Activated T-helper 2 cell treated with anti-CD3 and anti-CD28 coated beads, Interferon-gamma antibody, Interleukin-2, Interleukin-4, amounts not matched to agents 10 μg/mL and 5 μg/mL and 100 μg/mL, durations not matched to agents 14 hours and 24 hours and 36 hours (primary cell): ENCODE data around the gene RAD17. TPM values are rescaled to one million over a fixed set of nuclear protein-coding genes. Genes with fewer than 3 reads are reported as not detected.
A peak's percentile ranks its signal among the peaks of the same experiment; 100 is the strongest.
"Not testable (repeated sequence)": the region's sequence is repeated elsewhere in the genome, so short reads cannot be mapped to it uniquely, and the experiment has no call there.

ENCODE experiments used
- DNase-seq: peaks from one replicate; pipeline ENCODE4 v3.0.0; 2021; ENCODE audit warnings: low spot score
- H3K27ac Mint-ChIP-seq: one replicate; pipeline ENCODE4 v1.8.0; 2021; ENCODE audit warnings: mixed read lengths
- H3K27me3 Mint-ChIP-seq: one replicate; pipeline ENCODE4 v1.8.0; 2021; ENCODE audit warnings: low read depth, mixed read lengths
- H3K36me3 Mint-ChIP-seq: one replicate; pipeline ENCODE4 v1.8.0; 2021; ENCODE audit warnings: low read depth, mixed read lengths
- H3K4me1 Mint-ChIP-seq: one replicate; pipeline ENCODE4 v1.8.0; 2021; ENCODE audit warnings: low read depth, mixed read lengths
- H3K4me3 Mint-ChIP-seq: one replicate; pipeline ENCODE4 v1.8.0; 2021; ENCODE audit warnings: low read depth, mild to moderate bottlenecking, moderate library complexity, mixed read lengths
- H3K9me3 Mint-ChIP-seq: one replicate; pipeline ENCODE4 v1.8.0; 2021; ENCODE audit warnings: mixed read lengths
- intact Hi-C: fragments of 100-400 bp; cut with micrococcal nuclease; formaldehyde crosslinking; loops from one replicate; pipeline ENCODE4 v1.15.1; 2023
- total RNA-seq: library from RNA; stranded (reverse); gene quantifications from 2 replicates; pipeline ENCODE4 v1.2.3, GENCODE V29; 2022

The RAD17 gene
- total RNA-seq, 1 donor from 2014 or later: 28.0 TPM

DNA sequence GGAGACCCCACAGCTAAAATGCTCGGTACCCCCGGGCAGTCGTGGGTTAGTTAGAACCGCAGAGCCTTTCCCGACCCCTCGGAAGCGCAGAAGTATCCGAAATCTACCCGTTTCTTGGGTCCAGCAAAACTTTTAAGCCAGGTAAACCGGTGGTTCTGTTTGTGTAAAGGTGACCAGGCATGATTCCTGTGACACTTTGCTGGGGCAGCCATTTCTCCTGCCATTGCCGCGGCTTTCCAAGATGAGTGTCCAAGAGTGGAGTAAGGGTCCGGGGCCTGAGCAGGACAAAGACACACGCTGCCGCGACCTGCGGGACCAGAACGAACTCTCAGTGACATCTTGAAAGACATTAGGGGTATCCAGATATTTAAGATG is 46.0 kb downstream of the RAD17 start:
- intact Hi-C loops: no loop called here
- peak overlapping the region; percentile 41 for H3K4me3 Mint-ChIP-seq
- peaks cover 2% of the 10 kb centered on the region for H3K4me1 Mint-ChIP-seq
- peaks cover 17% of the 10 kb centered on the region for H3K36me3 Mint-ChIP-seq
- H3K27ac Mint-ChIP-seq: no peak overlapping the region
- H3K9me3 Mint-ChIP-seq: no peaks in the 10 kb centered on the region
- no peak for DNase-seq
- H3K27me3 Mint-ChIP-seq: no peaks in the 10 kb centered on the region

DNA sequence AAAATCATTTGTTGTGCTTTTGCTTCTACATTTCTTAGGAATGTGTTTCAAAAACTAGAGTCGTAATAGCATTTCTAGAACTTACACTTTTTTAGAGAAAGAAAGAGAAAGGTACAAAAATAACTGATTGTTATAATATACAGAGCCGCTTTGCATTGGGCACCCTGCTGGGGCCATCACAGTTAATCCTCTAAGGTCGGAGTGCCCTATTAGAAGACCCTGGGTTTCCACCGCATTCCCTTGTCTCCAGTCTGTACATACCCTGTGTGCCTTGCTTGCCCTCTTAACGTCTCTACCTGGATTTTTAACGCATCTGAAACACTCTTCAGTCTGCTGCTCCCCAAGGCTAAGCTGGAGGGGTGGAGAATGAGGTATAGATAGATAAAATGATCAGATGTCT is 46.6 kb downstream of the RAD17 start:
- peaks cover 17% of the 10 kb centered on the region for H3K36me3 Mint-ChIP-seq
- DNase-seq: no peak
- no peaks in the 10 kb centered on the region for H3K9me3 Mint-ChIP-seq
- no peaks in the 10 kb centered on the region for H3K27me3 Mint-ChIP-seq
- intact Hi-C loops: no loop called here
- peaks cover 2% of the 10 kb centered on the region for H3K4me1 Mint-ChIP-seq
- peak overlapping the region; percentile 41 for H3K4me3 Mint-ChIP-seq
- no peak overlapping the region for H3K27ac Mint-ChIP-seq

DNA sequence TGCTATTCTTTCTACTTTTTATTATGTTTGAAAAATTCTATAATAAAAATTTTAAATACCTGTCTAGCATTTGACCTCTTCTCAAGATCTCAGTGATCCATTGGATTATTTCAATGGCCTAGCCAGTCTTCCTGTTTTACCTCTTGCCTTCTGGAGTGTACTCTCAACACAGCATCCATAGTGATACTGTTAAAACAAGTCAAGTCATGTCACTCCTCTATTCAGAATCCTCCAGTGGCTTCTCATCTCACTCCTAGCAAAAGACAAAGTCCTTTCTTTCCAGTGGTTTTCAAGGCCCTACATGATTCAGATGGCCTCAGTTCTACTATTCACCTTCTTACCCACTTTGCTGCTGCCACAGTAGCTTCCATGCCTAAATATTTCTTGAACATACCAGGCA is 47.1 kb downstream of the RAD17 start:
- Mint-ChIP-seq H3K36me3 (peaks cover 12% of the 10 kb centered on the region), H3K27ac (no peak overlapping the region), H3K27me3 (no peaks in the 10 kb centered on the region), H3K9me3 (no peaks in the 10 kb centered on the region), H3K4me1 (peaks cover 2% of the 10 kb centered on the region), H3K4me3 (no peak overlapping the region)
- DNase-seq: no peak
- intact Hi-C loops: no loop called here

DNA sequence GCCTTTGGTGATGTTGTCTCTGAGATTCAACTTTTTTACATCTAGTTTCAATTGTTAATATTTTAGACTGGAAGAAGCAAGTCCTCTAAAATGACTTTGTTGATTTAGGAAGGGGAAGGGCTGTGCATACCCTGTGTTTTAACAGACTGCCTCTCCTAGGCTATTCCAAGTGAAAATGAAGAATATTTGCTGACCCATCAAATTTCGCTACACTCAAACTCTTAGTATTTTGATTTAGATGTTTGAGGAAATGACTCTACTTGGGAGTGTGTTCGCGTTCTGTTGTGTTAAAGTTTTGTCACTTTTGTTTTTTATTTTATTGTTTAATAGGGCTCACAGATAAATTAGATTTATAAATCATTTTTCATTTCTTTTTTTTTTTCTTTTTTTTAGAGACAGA is 48.9 kb downstream of the RAD17 start:
- Mint-ChIP-seq H3K4me3 (no peak overlapping the region), H3K27ac (no peak overlapping the region), H3K4me1 (peaks cover 2% of the 10 kb centered on the region), H3K36me3 (peaks cover 11% of the 10 kb centered on the region), H3K9me3 (no peaks in the 10 kb centered on the region), H3K27me3 (no peaks in the 10 kb centered on the region)
- intact Hi-C loops: no loop called here
- no peak for DNase-seq

DNA sequence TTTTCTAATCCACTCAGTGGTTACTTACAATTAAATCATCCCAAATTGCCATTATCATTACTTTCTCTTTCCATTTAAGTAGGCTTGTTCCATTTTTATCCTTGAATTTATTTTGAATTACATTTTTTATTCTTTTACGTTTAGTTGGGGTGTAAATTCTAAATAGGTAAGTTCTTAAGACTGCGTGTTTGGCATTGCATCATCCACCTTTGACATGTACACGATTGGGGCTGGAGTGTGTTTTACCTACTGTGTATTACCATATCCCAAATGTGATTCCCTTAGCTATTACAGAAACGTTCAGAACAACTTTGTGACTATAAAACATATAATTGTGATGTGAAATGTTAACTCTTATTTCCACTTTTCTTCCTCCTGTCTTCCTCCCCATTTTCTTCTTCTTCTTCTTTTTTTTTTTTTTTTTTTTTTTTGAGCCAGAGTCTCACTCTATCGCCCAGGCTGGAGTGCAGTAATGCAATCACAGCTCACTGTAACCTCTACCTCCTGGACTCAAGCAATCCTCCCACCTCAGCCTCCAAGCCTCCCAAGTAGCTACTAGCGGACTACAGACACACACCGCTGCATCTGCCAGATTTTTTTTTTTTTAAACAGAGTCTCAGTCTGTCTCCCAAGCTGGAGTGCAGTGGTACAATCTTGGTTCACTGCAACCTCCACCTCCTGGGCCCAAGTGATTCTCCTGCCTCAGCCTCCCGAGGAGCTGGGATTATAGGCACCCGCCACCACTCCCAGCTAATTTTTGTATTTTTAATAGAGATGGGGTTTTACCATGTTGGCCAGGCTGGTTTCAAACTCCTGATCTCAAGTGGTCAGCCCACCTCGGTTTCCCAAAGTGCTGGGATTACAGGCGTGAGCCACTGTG is 62.0 kb downstream of the RAD17 start:
- Mint-ChIP-seq H3K36me3 (no peaks in the 10 kb centered on the region), H3K27me3 (no peaks in the 10 kb centered on the region), H3K4me1 (no peaks in the 10 kb centered on the region), H3K4me3 (no peak overlapping the region), H3K9me3 (no peaks in the 10 kb centered on the region), H3K27ac (no peak overlapping the region)
- no peak for DNase-seq
- intact Hi-C loops: no loop called here

DNA sequence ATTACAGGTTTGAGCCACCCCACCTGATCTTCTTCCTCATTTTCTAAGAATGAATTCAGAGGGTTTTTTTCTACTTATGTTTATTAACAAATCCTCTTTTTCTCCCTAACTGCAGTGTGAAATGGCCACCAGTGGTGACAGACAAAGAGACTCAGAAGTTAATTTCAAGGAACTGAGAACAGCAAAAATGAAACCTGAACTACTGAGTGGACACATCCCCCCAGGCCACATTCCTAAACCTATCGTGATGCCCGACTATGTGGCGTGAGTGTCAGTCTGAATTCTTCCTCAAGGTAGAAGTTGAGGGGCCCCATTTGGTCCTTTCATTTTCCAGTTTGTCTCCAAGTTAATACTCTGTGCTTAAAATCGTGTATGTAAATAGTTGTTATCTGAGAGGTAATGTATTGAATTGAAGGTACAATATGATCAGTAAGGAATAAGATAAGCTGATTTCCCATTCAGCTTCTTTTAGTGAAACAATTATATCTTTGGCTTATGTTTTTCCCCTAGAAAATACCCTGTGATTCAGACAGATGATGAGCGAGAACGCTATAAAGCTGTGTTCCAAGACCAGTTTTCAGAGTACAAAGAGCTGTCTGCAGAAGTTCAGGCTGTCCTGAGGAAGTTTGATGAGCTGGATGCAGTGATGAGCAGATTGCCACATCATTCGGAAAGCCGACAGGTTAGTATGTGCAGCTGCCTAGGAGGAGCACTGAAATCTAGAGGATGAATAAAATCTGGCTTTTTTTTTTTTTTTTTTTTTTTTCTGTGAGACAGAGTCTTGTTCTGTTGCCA is 63.0 kb downstream of the RAD17 start:
- H3K27ac Mint-ChIP-seq: no peak overlapping the region
- intact Hi-C loops: no loop called here
- no peak overlapping the region for H3K4me3 Mint-ChIP-seq
- no peak for DNase-seq
- H3K27me3 Mint-ChIP-seq: no peaks in the 10 kb centered on the region
- H3K9me3 Mint-ChIP-seq: no peaks in the 10 kb centered on the region
- no peaks in the 10 kb centered on the region for H3K4me1 Mint-ChIP-seq
- no peaks in the 10 kb centered on the region for H3K36me3 Mint-ChIP-seq

DNA sequence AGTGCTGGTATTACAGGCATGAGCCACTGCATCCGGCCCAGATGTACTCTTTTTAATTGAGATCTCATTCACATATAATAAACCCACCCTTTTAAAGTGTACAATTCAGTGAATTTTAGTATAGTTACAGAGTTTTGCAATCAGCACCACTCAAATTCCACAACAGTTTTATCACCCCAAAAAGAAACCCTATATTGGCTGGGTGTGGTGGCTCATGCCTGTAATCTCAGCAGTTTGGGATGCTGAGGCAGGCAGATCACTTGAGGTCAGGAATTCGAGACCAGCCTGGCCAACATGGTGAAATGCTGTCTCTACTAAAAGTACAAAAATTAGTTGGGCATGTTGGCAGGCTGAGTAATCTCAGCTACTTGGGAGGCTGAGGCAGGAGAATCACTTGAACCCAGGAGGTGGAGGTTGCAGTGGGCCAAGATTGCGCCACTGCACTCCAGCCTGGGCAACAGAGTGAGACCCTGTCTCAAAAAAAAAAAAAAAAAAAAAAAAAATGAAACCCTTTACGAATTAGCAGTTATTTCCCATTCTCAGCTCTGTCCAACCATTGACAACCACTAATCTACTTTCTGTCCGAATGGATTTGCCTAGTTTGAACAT is 65.8 kb downstream of the RAD17 start:
- intact Hi-C loops, H3K36me3 Mint-ChIP-seq, H3K27ac Mint-ChIP-seq, H3K27me3 Mint-ChIP-seq, H3K4me3 Mint-ChIP-seq, H3K4me1 Mint-ChIP-seq, DNase-seq, H3K9me3 Mint-ChIP-seq: not testable (repeated sequence)

DNA sequence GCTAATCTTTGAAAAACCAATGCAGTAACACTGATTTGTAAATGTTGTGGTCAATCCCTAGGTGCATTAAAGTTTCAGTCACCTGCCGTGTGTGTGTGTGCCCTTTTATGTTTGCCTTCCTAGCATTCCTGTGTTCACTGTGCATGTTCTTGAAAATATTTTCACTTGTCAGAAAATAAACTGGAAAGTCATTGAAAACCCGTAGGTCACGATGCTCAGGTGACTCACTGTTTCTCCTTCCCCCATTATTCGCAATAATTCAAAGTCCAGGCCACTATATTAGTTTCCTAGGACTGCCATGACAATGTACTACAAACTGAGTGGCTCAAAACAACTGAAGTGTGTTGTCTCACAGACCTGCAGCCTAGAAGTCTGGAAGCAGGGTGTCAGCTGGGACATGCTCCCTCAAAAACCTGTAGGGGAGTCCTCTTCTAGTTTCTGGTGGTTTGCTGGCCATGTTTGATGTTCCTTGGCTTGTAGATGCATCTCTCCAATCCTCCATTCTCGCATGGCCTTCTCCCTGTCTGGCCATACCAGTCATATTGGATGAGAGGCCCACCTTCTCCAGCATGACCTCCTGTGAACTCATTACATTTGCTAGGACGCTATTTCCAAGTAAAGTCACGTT is 74.6 kb downstream of the RAD17 start:
- no peak for DNase-seq
- Mint-ChIP-seq H3K27ac (no peak overlapping the region), H3K27me3 (no peaks in the 10 kb centered on the region), H3K36me3 (no peaks in the 10 kb centered on the region), H3K4me1 (no peaks in the 10 kb centered on the region), H3K9me3 (no peaks in the 10 kb centered on the region), H3K4me3 (no peak overlapping the region)
- intact Hi-C loops: no loop called here

DNA sequence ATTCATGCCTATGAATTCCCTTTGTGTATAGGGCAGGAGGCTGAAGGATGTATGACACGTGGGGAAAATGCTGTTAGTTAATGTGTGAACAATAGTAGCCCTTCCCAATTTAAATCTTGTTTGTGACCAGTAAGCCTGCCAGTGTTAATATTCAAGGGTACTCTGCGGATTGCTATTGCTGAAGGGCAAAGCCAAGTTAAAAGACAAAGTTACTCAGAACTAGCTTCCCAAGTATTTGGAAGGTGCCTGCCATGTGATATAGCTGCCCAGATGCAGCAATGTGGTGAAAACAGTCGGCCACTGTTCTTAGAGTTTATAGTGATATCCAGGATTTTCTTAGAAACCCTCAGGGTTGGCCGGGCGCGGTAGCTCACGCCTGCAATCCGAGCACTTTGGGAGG is 79.9 kb downstream of the RAD17 start:
- Mint-ChIP-seq H3K27ac (no peak overlapping the region), H3K9me3 (no peaks in the 10 kb centered on the region), H3K4me1 (no peaks in the 10 kb centered on the region), H3K4me3 (no peak overlapping the region), H3K36me3 (no peaks in the 10 kb centered on the region), H3K27me3 (no peaks in the 10 kb centered on the region)
- intact Hi-C loops: no loop called here
- DNase-seq: no peak

DNA sequence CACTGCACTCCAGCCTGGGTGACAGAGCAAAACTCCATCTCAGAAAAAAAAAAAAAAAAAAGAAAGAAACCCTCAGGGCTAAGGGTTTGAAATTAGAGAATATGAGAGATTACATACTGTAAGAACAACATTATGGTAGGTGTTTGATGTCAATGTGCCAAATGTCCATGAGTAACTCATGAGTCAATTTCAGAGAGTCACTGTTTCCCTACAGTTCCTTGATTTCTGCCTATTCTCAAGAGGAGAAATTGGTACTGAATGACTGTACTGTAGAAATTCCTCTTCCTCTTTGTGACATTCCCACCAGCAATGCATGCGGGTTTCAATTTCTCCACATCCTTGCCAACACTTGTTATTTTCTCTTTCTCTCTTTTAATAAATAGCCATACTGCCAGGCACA is 80.5 kb downstream of the RAD17 start:
- DNase-seq: no peak
- intact Hi-C loops: no loop called here
- Mint-ChIP-seq H3K27me3 (no peaks in the 10 kb centered on the region), H3K4me1 (no peaks in the 10 kb centered on the region), H3K9me3 (no peaks in the 10 kb centered on the region), H3K27ac (no peak overlapping the region), H3K36me3 (no peaks in the 10 kb centered on the region), H3K4me3 (no peak overlapping the region)

DNA sequence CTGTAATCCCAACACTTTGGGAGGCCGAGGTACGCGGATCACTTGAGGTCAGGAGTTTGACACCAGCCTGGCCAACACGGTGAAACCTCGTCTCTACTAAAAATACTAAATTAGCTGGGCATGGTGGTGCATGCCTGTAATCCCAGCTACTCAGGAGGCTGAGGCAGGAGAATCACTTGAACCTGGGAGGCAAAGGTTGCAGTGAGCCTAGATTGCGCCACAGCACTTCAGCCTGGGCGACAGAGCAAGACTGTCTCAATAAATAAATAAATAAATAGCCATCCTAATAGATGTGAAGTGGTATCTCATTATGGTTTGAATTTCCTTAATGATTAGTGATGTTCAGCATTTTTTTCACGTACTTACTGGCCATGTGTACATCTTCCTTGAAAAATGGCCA is 80.9 kb downstream of the RAD17 start:
- H3K4me3 Mint-ChIP-seq, intact Hi-C loops, H3K36me3 Mint-ChIP-seq, DNase-seq, H3K27ac Mint-ChIP-seq, H3K4me1 Mint-ChIP-seq, H3K27me3 Mint-ChIP-seq, H3K9me3 Mint-ChIP-seq: not testable (repeated sequence)

DNA sequence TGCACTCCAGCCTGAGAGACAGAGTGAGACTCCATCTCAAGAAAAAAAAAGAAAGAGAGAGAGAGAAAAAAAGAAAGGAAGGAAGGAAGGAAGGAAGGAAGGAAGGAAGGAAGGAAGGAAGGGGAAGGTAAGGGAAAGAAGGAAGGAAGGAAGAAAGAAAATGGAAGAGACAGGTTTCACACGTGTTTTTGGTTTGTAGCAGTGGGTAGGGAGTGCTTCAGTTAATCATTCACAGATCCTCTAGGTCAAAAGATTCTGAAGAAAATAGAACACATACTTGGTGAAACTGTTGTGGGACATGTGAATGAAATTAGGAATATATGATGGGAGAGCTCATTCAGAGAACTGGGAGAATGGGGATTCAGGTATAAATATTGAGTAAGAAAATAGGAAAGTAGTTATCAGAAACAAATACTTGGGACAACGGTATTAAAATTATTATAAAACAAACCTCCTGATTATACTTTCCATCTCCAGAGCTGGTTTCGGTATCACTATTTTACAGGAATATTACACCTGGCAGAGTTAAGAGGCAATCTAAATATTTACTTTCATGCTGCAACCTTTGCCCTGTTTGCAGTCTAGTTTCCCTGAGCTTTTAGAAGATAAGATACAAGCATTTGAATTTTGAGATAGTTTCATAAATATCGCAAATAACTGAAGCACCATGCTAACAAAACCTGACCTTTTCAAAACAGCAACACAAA is 82.5 kb downstream of the RAD17 start:
- Mint-ChIP-seq H3K4me3 (no peak overlapping the region), H3K9me3 (no peaks in the 10 kb centered on the region), H3K27ac (no peak overlapping the region), H3K27me3 (no peaks in the 10 kb centered on the region), H3K36me3 (no peaks in the 10 kb centered on the region), H3K4me1 (no peaks in the 10 kb centered on the region)
- intact Hi-C loops: no loop called here
- DNase-seq: no peak
